Glutamatergic neuron (in vitro differentiated cells): ENCODE measurements around the gene RAET1E. TPM values are rescaled to one million over a fixed set of nuclear protein-coding genes. Genes with fewer than 3 reads are reported as not detected.
"Not testable (repeated sequence)": the region's sequence is repeated elsewhere in the genome, so short reads cannot be mapped to it uniquely, and the experiment has no call there.

Experiments
- DNase-seq: peaks from one replicate; pipeline ENCODE4 v3.0.0; 2022
- H3K27ac Mint-ChIP-seq: one replicate; pipeline ENCODE4 v1.8.0; 2020; ENCODE audit warnings: mild to moderate bottlenecking, mixed read lengths, inconsistent platforms; ENCODE audit not compliant: unreplicated experiment
- H3K27me3 Mint-ChIP-seq: one replicate; pipeline ENCODE4 v1.8.0; 2020; ENCODE audit warnings: mild to moderate bottlenecking, moderate library complexity, mixed read lengths, inconsistent platforms; ENCODE audit not compliant: unreplicated experiment
- H3K36me3 Mint-ChIP-seq: one replicate; pipeline ENCODE4 v1.8.0; 2020; ENCODE audit warnings: mild to moderate bottlenecking, mixed read lengths, inconsistent platforms; ENCODE audit not compliant: unreplicated experiment
- H3K4me1 Mint-ChIP-seq: one replicate; pipeline ENCODE4 v1.8.0; 2020; ENCODE audit warnings: mild to moderate bottlenecking, low read depth, mixed read lengths, inconsistent platforms; ENCODE audit not compliant: unreplicated experiment
- H3K4me3 Mint-ChIP-seq: one replicate; pipeline ENCODE4 v1.8.0; 2020; ENCODE audit warnings: mild to moderate bottlenecking, mixed read lengths, inconsistent platforms; ENCODE audit not compliant: unreplicated experiment
- H3K9me3 Mint-ChIP-seq: one replicate; pipeline ENCODE4 v1.8.0; 2020; ENCODE audit warnings: mild to moderate bottlenecking, moderate library complexity, mixed read lengths, inconsistent platforms; ENCODE audit not compliant: unreplicated experiment
- total RNA-seq: library from RNA; stranded (reverse); fragmentation: NEBNext Ultra II Directional; extraction: Animal tissue kit (Norgen Biotek cat#: 25700); gene quantifications from one replicate; pipeline ENCODE4 v1.2.1, GENCODE V29; 2021; ENCODE audit not compliant: unreplicated experiment
- TF ChIP-seq, protein P1 (sequence below): fragments of 200-600 bp; sonication (generic); IDR thresholded peaks from one replicate; pipeline ENCODE4 v1.5.0; 2021; ENCODE audit not compliant: partially characterized antibody, unreplicated experiment

Gene RAET1E
- total RNA-seq, 1 donor from 2014 or later = not detected

DNA sequence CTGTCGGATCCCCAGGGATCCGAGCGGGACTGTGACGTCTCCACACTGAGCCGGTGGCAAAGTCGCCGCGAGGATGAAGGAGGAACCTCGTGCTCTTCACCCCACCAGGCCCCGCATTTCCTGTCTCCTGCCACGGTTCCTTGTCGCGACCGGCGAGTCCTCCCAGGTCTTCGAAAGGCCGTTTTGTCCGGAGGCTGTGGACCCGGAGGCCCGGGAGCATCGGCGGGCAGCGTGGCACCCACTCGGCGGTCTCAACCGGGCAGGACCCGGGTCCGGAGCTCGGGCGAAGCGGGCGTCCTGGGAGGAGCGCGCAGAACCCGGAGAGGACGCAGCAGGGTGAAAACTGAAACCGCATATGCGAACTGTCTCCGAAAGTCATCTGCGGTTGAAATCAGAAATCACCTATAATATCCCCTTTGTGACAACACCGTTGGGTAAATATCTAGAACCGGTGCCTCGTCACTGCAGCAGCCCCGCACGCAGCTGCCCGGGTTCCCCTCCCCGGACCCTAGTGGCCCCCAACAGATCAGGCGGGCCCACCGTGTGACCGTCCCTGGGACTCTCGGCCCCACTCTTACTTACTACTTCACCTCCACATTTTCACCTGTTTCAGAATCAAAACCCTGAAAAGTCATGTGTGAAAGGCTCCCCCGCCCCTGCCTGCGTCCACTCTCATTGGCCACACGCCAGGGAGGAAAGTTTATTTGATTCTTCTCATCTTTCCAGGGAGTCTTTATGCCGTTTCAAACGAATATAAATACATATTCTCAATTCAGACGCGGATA lies 40.9 kb upstream of the RAET1E start:
- Mint-ChIP-seq H3K4me1 (peaks cover 3% of the 10 kb centered on the region), H3K4me3 (peak overlapping the region; percentile 83), H3K36me3 (no peaks in the 10 kb centered on the region), H3K27me3 (peaks cover 40% of the 10 kb centered on the region), H3K27ac (no peak overlapping the region), H3K9me3 (peaks cover 2% of the 10 kb centered on the region)
- TF ChIP-seq, protein P1, sequence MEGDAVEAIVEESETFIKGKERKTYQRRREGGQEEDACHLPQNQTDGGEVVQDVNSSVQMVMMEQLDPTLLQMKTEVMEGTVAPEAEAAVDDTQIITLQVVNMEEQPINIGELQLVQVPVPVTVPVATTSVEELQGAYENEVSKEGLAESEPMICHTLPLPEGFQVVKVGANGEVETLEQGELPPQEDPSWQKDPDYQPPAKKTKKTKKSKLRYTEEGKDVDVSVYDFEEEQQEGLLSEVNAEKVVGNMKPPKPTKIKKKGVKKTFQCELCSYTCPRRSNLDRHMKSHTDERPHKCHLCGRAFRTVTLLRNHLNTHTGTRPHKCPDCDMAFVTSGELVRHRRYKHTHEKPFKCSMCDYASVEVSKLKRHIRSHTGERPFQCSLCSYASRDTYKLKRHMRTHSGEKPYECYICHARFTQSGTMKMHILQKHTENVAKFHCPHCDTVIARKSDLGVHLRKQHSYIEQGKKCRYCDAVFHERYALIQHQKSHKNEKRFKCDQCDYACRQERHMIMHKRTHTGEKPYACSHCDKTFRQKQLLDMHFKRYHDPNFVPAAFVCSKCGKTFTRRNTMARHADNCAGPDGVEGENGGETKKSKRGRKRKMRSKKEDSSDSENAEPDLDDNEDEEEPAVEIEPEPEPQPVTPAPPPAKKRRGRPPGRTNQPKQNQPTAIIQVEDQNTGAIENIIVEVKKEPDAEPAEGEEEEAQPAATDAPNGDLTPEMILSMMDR = no peak
- DNase-seq = no peak

DNA sequence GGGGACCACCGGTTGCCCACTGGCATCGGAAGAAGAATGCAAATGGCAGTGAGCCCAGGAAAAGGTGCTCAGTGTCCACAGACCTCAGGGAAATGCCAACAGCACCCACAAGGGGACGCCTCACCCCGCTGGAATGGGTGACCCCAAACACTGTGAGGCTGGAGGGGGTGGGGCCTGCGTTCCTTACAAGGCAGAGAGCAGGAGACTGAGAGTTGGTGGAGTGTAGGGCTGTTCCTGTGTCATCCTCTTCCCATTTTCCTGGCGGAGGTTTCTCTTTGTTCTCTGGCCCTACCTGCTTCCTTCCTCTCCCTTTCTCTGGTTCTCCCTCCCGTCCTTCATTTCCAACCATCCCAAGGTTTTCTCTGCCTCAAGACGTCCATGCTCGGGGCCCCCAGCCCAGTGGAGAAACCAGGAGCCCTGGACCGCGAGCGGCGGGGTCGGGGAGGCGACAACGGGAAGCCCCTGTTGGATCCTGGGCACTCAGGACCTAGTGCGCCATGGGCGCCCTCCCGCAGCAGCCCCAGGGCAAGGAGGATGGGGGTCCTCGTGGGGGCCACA lies 40.2 kb upstream of the RAET1E start:
- H3K9me3 Mint-ChIP-seq, DNase-seq, H3K4me1 Mint-ChIP-seq, H3K27ac Mint-ChIP-seq, H3K36me3 Mint-ChIP-seq: not testable (repeated sequence)
- peak overlapping the region; percentile 59 for H3K4me3 Mint-ChIP-seq
- H3K27me3 Mint-ChIP-seq = peaks cover 44% of the 10 kb centered on the region

DNA sequence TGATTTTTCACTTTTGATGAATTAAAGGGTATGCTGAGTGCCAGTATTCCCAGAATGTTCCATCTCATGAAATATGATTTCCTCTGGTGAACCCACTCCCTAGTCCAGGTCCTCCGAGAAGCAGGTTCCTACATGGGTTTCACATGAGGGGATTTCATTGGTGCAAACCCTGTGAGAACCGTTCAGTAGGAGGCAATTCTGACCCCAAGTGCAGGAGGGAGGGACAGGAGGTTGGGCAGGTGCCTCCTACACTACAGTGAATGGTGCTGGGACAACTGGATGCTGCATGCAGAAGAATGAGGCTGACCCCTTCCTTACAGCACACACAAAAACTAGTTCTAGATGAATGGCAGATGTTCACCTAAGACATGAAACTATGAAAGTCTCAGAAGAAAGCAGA lies 38.8 kb upstream of the RAET1E start:
- H3K9me3 Mint-ChIP-seq = peaks cover 2% of the 10 kb centered on the region

DNA sequence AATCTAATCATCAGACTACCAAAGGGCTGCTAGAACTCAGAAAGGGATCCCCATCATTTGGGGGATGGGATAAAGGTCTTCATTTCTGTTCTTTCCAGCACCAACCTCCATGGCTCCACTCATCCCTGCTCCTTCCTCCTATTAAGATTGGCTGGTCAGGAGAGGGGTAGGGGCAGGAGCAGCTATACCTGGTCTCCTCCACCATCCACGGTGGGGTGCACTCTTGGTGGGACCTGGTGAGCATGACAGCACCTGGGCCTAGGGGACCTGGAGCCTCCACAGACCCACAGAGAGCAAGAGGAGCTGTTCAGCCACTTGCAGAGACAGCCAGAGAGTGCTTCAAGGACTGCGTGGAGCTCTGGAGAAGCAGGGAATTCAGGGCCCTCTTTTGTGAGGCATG lies 37.8 kb upstream of the RAET1E start:
- no peak for DNase-seq
- peaks cover 3% of the 10 kb centered on the region for H3K4me1 Mint-ChIP-seq
- no peak overlapping the region for H3K27ac Mint-ChIP-seq
- H3K36me3 Mint-ChIP-seq = no peaks in the 10 kb centered on the region
- peaks cover 33% of the 10 kb centered on the region for H3K27me3 Mint-ChIP-seq
- TF ChIP-seq, protein P1 = no peak
- no peak overlapping the region for H3K4me3 Mint-ChIP-seq
- peaks cover 2% of the 10 kb centered on the region for H3K9me3 Mint-ChIP-seq

More for the DNA sequence above, 38.8 kb upstream of the RAET1E start:
- Mint-ChIP-seq H3K27me3 (peaks cover 37% of the 10 kb centered on the region), H3K4me1 (peaks cover 3% of the 10 kb centered on the region), H3K36me3 (no peaks in the 10 kb centered on the region), H3K27ac (no peak overlapping the region), H3K4me3 (no peak overlapping the region)
- TF ChIP-seq, protein P1 = no peak
- no peak for DNase-seq

DNA sequence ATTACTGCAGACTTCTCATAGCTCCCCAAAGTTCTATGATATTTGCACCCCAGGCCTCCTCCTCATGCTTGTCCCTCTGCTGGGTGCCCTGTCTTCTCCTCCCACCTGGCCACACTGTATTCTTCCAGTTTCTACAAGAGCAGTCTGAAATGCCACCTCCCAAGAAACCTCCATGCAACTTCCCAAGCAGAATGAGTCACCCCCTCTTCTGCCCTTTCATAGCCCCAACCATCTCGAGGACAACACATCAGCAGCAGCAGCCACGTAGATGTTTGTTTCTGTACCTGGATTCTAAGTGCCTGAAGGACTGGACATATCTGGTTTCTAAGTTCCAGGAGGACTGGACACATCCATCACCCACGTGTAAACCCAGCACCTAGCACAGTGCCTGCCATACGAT lies 37.3 kb upstream of the RAET1E start:
- peaks cover 2% of the 10 kb centered on the region for H3K9me3 Mint-ChIP-seq
- no peak overlapping the region for H3K27ac Mint-ChIP-seq
- peaks cover 3% of the 10 kb centered on the region for H3K4me1 Mint-ChIP-seq
- TF ChIP-seq, protein P1 = no peak
- H3K27me3 Mint-ChIP-seq = peaks cover 32% of the 10 kb centered on the region
- H3K4me3 Mint-ChIP-seq = no peak overlapping the region
- no peaks in the 10 kb centered on the region for H3K36me3 Mint-ChIP-seq
- no peak for DNase-seq
